Fibroblast of lung (primary cell): Measurements from ENCODE around the gene RET. TPM values are rescaled to one million over a fixed set of nuclear protein-coding genes. Genes with fewer than 3 reads are reported as not detected.
A peak's percentile ranks its signal among the peaks of the same experiment; 100 is the strongest.

Experiments used
- DNase-seq, 2 donors: peaks; one replicate each; pipeline versions ENCODE4 v3.0.0 to v3.0.0-alpha.2; 2010; ENCODE audit warnings: low read depth in 2 of 2
- H2AFZ ChIP-seq: 2 replicates; pipeline ENCODE4 v1.5.1; 2012; ENCODE audit warnings: low read length, control low read depth, inconsistent platforms
- H3K27ac ChIP-seq: 2 replicates; pipeline ENCODE4 v1.5.1; 2011; ENCODE audit warnings: low read length, control low read depth; ENCODE audit not compliant: insufficient read depth
- H3K27me3 ChIP-seq: 2 replicates; pipeline ENCODE4 v1.5.1; 2011; ENCODE audit warnings: mild to moderate bottlenecking, low read length; ENCODE audit not compliant: control insufficient read depth, insufficient read depth
- H3K36me3 ChIP-seq: 2 replicates; pipeline ENCODE4 v1.5.1; 2011; ENCODE audit warnings: low read length; ENCODE audit not compliant: control insufficient read depth, insufficient read depth
- H3K4me1 ChIP-seq: 2 replicates; pipeline ENCODE4 v1.5.1; 2011; ENCODE audit warnings: low read length; ENCODE audit not compliant: control insufficient read depth, insufficient read depth; ENCODE audit errors: extremely low read depth
- H3K4me2 ChIP-seq: 2 replicates; pipeline ENCODE4 v1.5.1; 2011; ENCODE audit warnings: low read length, control low read depth; ENCODE audit not compliant: insufficient read depth; ENCODE audit errors: extremely low read depth
- H3K4me3 ChIP-seq, 4 experiments: fragments of 200-600 bp in 1 of 4; sonication (generic) in 1 of 4; replicated peaks in 1 of 4; 2 replicates each; pipeline ENCODE4 v1.5.1; 2011 to 2016; ENCODE audit warnings: low read length in 4 of 4, low read depth in 3 of 4, mild to moderate bottlenecking in 3 of 4, control low read depth in 2 of 4, inconsistent platforms in 1 of 4, mixed read lengths in 1 of 4; ENCODE audit not compliant: insufficient read depth in 1 of 4; ENCODE audit errors: control extremely low read depth in 1 of 4
- H3K79me2 ChIP-seq: 2 replicates; pipeline ENCODE4 v1.5.1; 2012; ENCODE audit warnings: mild to moderate bottlenecking, low read length, inconsistent platforms; ENCODE audit not compliant: control insufficient read depth, insufficient read depth
- H3K9ac ChIP-seq: 2 replicates; pipeline ENCODE4 v1.5.1; 2011; ENCODE audit warnings: mild to moderate bottlenecking, low read length, control low read depth; ENCODE audit not compliant: insufficient read depth
- H3K9me3 ChIP-seq: 2 replicates; pipeline ENCODE4 v1.5.1; 2012; ENCODE audit warnings: low read depth, low read length; ENCODE audit not compliant: control insufficient read depth, insufficient read depth
- H4K20me1 ChIP-seq: 2 replicates; pipeline ENCODE4 v1.5.1; 2011; ENCODE audit warnings: low read length; ENCODE audit not compliant: control insufficient read depth, insufficient read depth; ENCODE audit errors: extremely low read depth
- CTCF ChIP-seq, 2 donors: IDR thresholded peaks in 1 of 2; conservative IDR thresholded peaks in 1 of 2; 1 replicate in 1 of 2; 2 replicates in 1 of 2; pipeline ENCODE4 v1.5.1; 2011 to 2012; ENCODE audit warnings: low read length in 2 of 2, control low read depth in 1 of 2, inconsistent platforms in 1 of 2, low read depth in 1 of 2, mild to moderate bottlenecking in 1 of 2
- EZH2 ChIP-seq: IDR thresholded peaks from 2 replicates; pipeline ENCODE4 v1.5.1; 2012; ENCODE audit warnings: low read length, control low read depth, mild to moderate bottlenecking; ENCODE audit errors: missing control alignments
- polyA plus RNA-seq, 2 donors: library from polyadenylated mRNA; depleted of rRNA in 1 of 2; stranded (reverse) in 1 of 2; unstranded in 1 of 2; fragments of >200 nt; gene quantifications; 2 replicates each; pipeline ENCODE4 v1.2.1, GENCODE V29; 2011 to 2012; ENCODE audit warnings: missing spikeins in 1 of 2
- total RNA-seq: library from RNA; depleted of rRNA; stranded (reverse); fragments of >200 nt; gene quantifications from 2 replicates; pipeline ENCODE4 v1.2.1, GENCODE V29; 2014

Gene RET
- total and polyA plus RNA-seq, 2 donors (not counting 1 experiment from before 2014, with no cell fraction given), result 0.08 to 0.83 TPM

- Histone ChIP-seq H3K79me2 (no peaks in the 10 kb centered on the region), H3K4me1 (no peaks in the 10 kb centered on the region), H3K4me3 (no peak overlapping the region), H4K20me1 (no peaks in the 10 kb centered on the region), H3K36me3 (no peaks in the 10 kb centered on the region), H2AFZ (no peak overlapping the region), H3K27me3 (no peaks in the 10 kb centered on the region), H3K27ac (no peak overlapping the region), H3K4me2 (no peak overlapping the region), H3K9ac (no peak overlapping the region), H3K9me3 (no peaks in the 10 kb centered on the region)
- peak in 1 of 2 donors; percentile 33 for DNase-seq
- TF ChIP-seq EZH2 (no peak), CTCF (conservative IDR thresholded peaks at IDR 0.05 in 1 of 2, IDR thresholded peaks at IDR 0.05 in 1 of 2; ENCODE audit: low read depth in 1 of 2, low read length in 2 of 2) (no peak)
These were observed 15.1 kb upstream of the RET start for GRCh38 chr10:43061760-43062159.

- Histone ChIP-seq H3K4me2 (no peak overlapping the region), H3K79me2 (no peaks in the 10 kb centered on the region), H3K9me3 (no peaks in the 10 kb centered on the region), H3K4me1 (no peaks in the 10 kb centered on the region), H3K36me3 (no peaks in the 10 kb centered on the region), H3K9ac (no peak overlapping the region), H4K20me1 (no peaks in the 10 kb centered on the region), H3K4me3 (no peak overlapping the region), H2AFZ (no peak overlapping the region), H3K27me3 (no peaks in the 10 kb centered on the region), H3K27ac (no peak overlapping the region)
- TF ChIP-seq CTCF (conservative IDR thresholded peaks at IDR 0.05 in 1 of 2, IDR thresholded peaks at IDR 0.05 in 1 of 2; ENCODE audit: low read depth in 1 of 2, low read length in 2 of 2) (no peak), EZH2 (no peak)
- no peak for DNase-seq
These were observed 14.3 kb upstream of the RET start for GRCh38 chr10:43062402-43063160.

GRCh38 chr10:43064331-43065075 lies 12.4 kb upstream of the RET start:
- no peak overlapping the region for H2AFZ ChIP-seq
- peaks cover 2% of the 10 kb centered on the region for H3K27me3 ChIP-seq
- H4K20me1 ChIP-seq, result no peaks in the 10 kb centered on the region
- no peak overlapping the region for H3K4me3 ChIP-seq
- H3K9ac ChIP-seq, result no peak overlapping the region
- no peaks in the 10 kb centered on the region for H3K9me3 ChIP-seq
- H3K27ac ChIP-seq, result no peak overlapping the region
- H3K36me3 ChIP-seq, result no peaks in the 10 kb centered on the region
- no peaks in the 10 kb centered on the region for H3K4me1 ChIP-seq
- H3K4me2 ChIP-seq, result no peak overlapping the region
- no peak for TF ChIP-seq CTCF (conservative IDR thresholded peaks at IDR 0.05 in 1 of 2, IDR thresholded peaks at IDR 0.05 in 1 of 2; ENCODE audit: low read depth in 1 of 2, low read length in 2 of 2)
- DNase-seq, result no peak
- H3K79me2 ChIP-seq, result no peaks in the 10 kb centered on the region
